SK-N-SH (cell line): ENCODE data around the gene SCARF1. TPM values are rescaled to one million over a fixed set of nuclear protein-coding genes. Genes with fewer than 3 reads are reported as not detected.

Experiments
- CTCF ChIA-PET: fragments of 300-600, 350-600 bp; formaldehyde crosslinking; extraction: SDS; loops from one replicate; lab custom pipeline; 2021; lab: Yijun Ruan, JAX
- POLR2A ChIA-PET: fragments of 350-600 bp; sonication (Branson Sonifier 250); formaldehyde crosslinking; extraction: SDS; loops from one replicate; lab custom pipeline; 2020; ENCODE audit warnings: antibody characterized with exemption, inconsistent platforms; lab: Yijun Ruan, JAX
- DNase-seq: peaks from one replicate; pipeline ENCODE4 v3.0.0; 2012
- H2AFZ ChIP-seq: fragments of 200-600 bp; sonication (generic); 2 replicates; pipeline ENCODE4 v1.8.1; 2016; ENCODE audit warnings: antibody characterized with exemption, mild to moderate bottlenecking, low read depth
- H3F3A ChIP-seq: fragments of 200-600 bp; sonication (generic); replicated peaks from 2 replicates; pipeline ENCODE3; 2016; ENCODE audit warnings: antibody characterized with exemption, mild to moderate bottlenecking; ENCODE audit not compliant: insufficient read depth
- H3K27ac ChIP-seq, 2 experiments: fragments of 200-500 bp in 1 of 2; fragments of 200-600 bp in 1 of 2; sonication (Bioruptor generic) in 1 of 2; sonication (generic), shearing (Covaris generic) in 1 of 2; 2 replicates each; pipeline versions ENCODE4 v1.5.1 to v1.6.1; 2014 to 2016; ENCODE audit warnings: low read depth in 2 of 2, inconsistent platforms in 1 of 2, low read length in 1 of 2, mild to moderate bottlenecking in 1 of 2, mixed read lengths in 1 of 2
- H3K27me3 ChIP-seq: fragments of 200-600 bp; sonication (generic), shearing (Covaris generic); 2 replicates; pipeline ENCODE4 v1.6.1; 2016; ENCODE audit warnings: mixed run types; ENCODE audit not compliant: insufficient read depth
- H3K36me3 ChIP-seq, 2 experiments: fragments of 200-500 bp in 1 of 2; fragments of 200-600 bp in 1 of 2; sonication (Bioruptor generic) in 1 of 2; sonication (generic) in 1 of 2; replicated peaks in 1 of 2; 2 replicates each; pipeline versions ENCODE3 to v1.5.1; 2014 to 2016; ENCODE audit warnings: low read length in 1 of 2, mild to moderate bottlenecking in 1 of 2; ENCODE audit not compliant: insufficient read depth in 2 of 2, control insufficient read depth in 1 of 2
- H3K4me1 ChIP-seq, 2 experiments: fragments of 200-500 bp in 1 of 2; fragments of 200-600 bp in 1 of 2; sonication (Bioruptor generic) in 1 of 2; sonication (generic), shearing (Covaris generic) in 1 of 2; 2 replicates each; pipeline versions ENCODE4 v1.5.1 to v1.6.1; 2014 to 2016; ENCODE audit warnings: low read depth in 1 of 2, low read length in 1 of 2, mixed run types in 1 of 2; ENCODE audit not compliant: insufficient read depth in 2 of 2, control insufficient read depth in 1 of 2
- H3K4me2 ChIP-seq: fragments of 200-600 bp; sonication (generic), shearing (Covaris generic); 2 replicates; pipeline ENCODE4 v1.6.1; 2017; ENCODE audit warnings: mixed run types
- H3K4me3 ChIP-seq, 2 experiments: fragments of 200-500 bp in 1 of 2; fragments of 200-600 bp in 1 of 2; sonication (Bioruptor generic) in 1 of 2; sonication (generic), shearing (Covaris generic) in 1 of 2; 2 replicates each; pipeline versions ENCODE4 v1.5.1 to v1.8.1; 2014 to 2016; ENCODE audit warnings: low read depth in 2 of 2, inconsistent platforms in 1 of 2, low read length in 1 of 2, mild to moderate bottlenecking in 1 of 2, mixed read lengths in 1 of 2, moderate library complexity in 1 of 2
- H3K79me2 ChIP-seq: fragments of 200-600 bp; sonication (generic); 2 replicates; pipeline ENCODE4 v1.8.1; 2017; ENCODE audit warnings: mild to moderate bottlenecking; ENCODE audit not compliant: insufficient read depth
- H3K9ac ChIP-seq: fragments of 200-600 bp; sonication (generic); 2 replicates; pipeline ENCODE4 v1.6.1; 2017; ENCODE audit warnings: mixed run types
- H3K9me2 ChIP-seq: fragments of 200-600 bp; sonication (generic); 2 replicates; pipeline ENCODE4 v1.6.1; 2017; ENCODE audit warnings: mixed run types
- H3K9me3 ChIP-seq: fragments of 200-600 bp; sonication (generic); 2 replicates; pipeline ENCODE4 v1.6.1; 2017; ENCODE audit warnings: mixed run types, mild to moderate bottlenecking, moderate library complexity
- H4K20me1 ChIP-seq: fragments of 200-600 bp; sonication (generic); 2 replicates; pipeline ENCODE4 v1.6.1; 2017; ENCODE audit warnings: mild to moderate bottlenecking, mixed run types; ENCODE audit not compliant: insufficient read depth
- CHD2 ChIP-seq: fragments of 150-350 bp; IDR thresholded peaks from 2 replicates; pipeline ENCODE4 v1.6.1; 2018; ENCODE audit warnings: low read length; ENCODE audit not compliant: partially characterized antibody
- ELF1 ChIP-seq: IDR thresholded peaks from 2 replicates; pipeline ENCODE4 v1.4.0; 2012
- EP300 ChIP-seq, 2 experiments: IDR thresholded peaks; 2 replicates each; pipeline versions ENCODE4 v1.4.0 to v1.6.1; 2012; ENCODE audit warnings: borderline replicate concordance in 1 of 2, low read depth in 1 of 2, low read length in 1 of 2
- FOSL2 ChIP-seq: IDR thresholded peaks from 2 replicates; pipeline ENCODE4 v1.4.0; 2012; ENCODE audit warnings: low read depth, mild to moderate bottlenecking, moderate library complexity, borderline replicate concordance
- FOXJ3 ChIP-seq: sonication (generic); formaldehyde crosslinking; IDR thresholded peaks from 2 replicates; pipeline ENCODE4 v1.5.1; 2020; ENCODE audit warnings: mild to moderate bottlenecking, missing genetic modification reagents
- GABPA ChIP-seq: IDR thresholded peaks from 2 replicates; pipeline ENCODE4 v1.4.0; 2012; ENCODE audit warnings: low read depth, mild to moderate bottlenecking
- GATA2 ChIP-seq: sonication (generic); formaldehyde crosslinking; IDR thresholded peaks from 2 replicates; pipeline ENCODE4 v1.5.0; 2020; ENCODE audit warnings: mild to moderate bottlenecking, missing genetic modification reagents
- IRF3 ChIP-seq: fragments of 150-350 bp; IDR thresholded peaks from 2 replicates; pipeline ENCODE4 v1.6.1; 2016; ENCODE audit warnings: mild to moderate bottlenecking, low read depth, low read length
- JUND ChIP-seq: IDR thresholded peaks from 2 replicates; pipeline ENCODE4 v1.4.0; 2012
- MXI1 ChIP-seq: IDR thresholded peaks from 2 replicates; pipeline ENCODE4 v1.6.1; 2012; ENCODE audit warnings: mild to moderate bottlenecking, low read depth, low read length, improper control_type of control experiment
- NRF1 ChIP-seq: IDR thresholded peaks from 2 replicates; pipeline ENCODE4 v1.6.1; 2012; ENCODE audit warnings: low read depth, mild to moderate bottlenecking, low read length
- PBX3 ChIP-seq: IDR thresholded peaks from 2 replicates; pipeline ENCODE4; 2012
- POLR2AphosphoS5 ChIP-seq: IDR thresholded peaks from 2 replicates; pipeline ENCODE4 v1.6.1; 2012; ENCODE audit warnings: low read depth, low read length
- RAD21 ChIP-seq: IDR thresholded peaks from 2 replicates; pipeline ENCODE4 v1.6.1; 2012; ENCODE audit warnings: mild to moderate bottlenecking, low read length
- RCOR1 ChIP-seq: fragments of 150-350 bp; IDR thresholded peaks from 2 replicates; pipeline ENCODE4 v1.6.1; 2017; ENCODE audit warnings: antibody characterized with exemption, low read length
- RFX5 ChIP-seq: IDR thresholded peaks from 2 replicates; pipeline ENCODE4 v1.6.1; 2012; ENCODE audit warnings: mild to moderate bottlenecking, improper control_type of control experiment, low read length
- RXRA ChIP-seq: IDR thresholded peaks from 2 replicates; pipeline ENCODE4 v1.4.0; 2012; ENCODE audit warnings: low read depth, mild to moderate bottlenecking, borderline replicate concordance
- SMC3 ChIP-seq: IDR thresholded peaks from 2 replicates; pipeline ENCODE4 v1.6.1; 2012; ENCODE audit warnings: low read depth, low read length, improper control_type of control experiment
- TAF1 ChIP-seq: IDR thresholded peaks from 2 replicates; pipeline ENCODE4 v1.6.1; 2012; ENCODE audit warnings: low read depth, mild to moderate bottlenecking, low read length, moderate library complexity, borderline replicate concordance
- TCF12 ChIP-seq: IDR thresholded peaks from 2 replicates; pipeline ENCODE4 v1.4.0; 2012
- TEAD4 ChIP-seq: IDR thresholded peaks from 2 replicates; pipeline ENCODE4 v1.4.0; 2012; ENCODE audit warnings: mild to moderate bottlenecking, borderline replicate concordance; ENCODE audit not compliant: insufficient read depth
- YY1 ChIP-seq: IDR thresholded peaks from 2 replicates; pipeline ENCODE4 v1.4.0; 2012; ENCODE audit warnings: low read depth, mild to moderate bottlenecking
- ZBTB33 ChIP-seq: IDR thresholded peaks from 2 replicates; pipeline ENCODE4 v1.4.0; 2012; ENCODE audit warnings: low read depth, borderline replicate concordance
- WGBS: methylation state at CpG from one replicate; pipeline ENCODE4 v1.1.6; 2017; ENCODE audit warnings: low lambda C conversion rate; 5-methylcytosine and 5-hydroxymethylcytosine counted together
- polyA plus RNA-seq, 3 experiments: library from polyadenylated mRNA; depleted of rRNA; stranded (reverse); fragments of >200 nt; gene quantifications; 2 replicates each; pipeline ENCODE4 v1.2.3, GENCODE V29; 2012

The SCARF1 gene
- polyA plus RNA-seq, 1 of the 3 experiments (the other 2 are of a cell fraction) = 0.39 TPM

- Histone ChIP-seq H3K4me2 (no peak overlapping the region), H3K4me1 (no peaks in the 10 kb centered on the region; a peak in 1 of 4 replicates), H4K20me1 (no peaks in the 10 kb centered on the region), H3K4me3 (no peak overlapping the region), H3K27me3 (no peaks in the 10 kb centered on the region), H3K79me2 (no peaks in the 10 kb centered on the region), H2AFZ (no peak overlapping the region), H3K36me3 (no peaks in the 10 kb centered on the region), H3K9me2 (no peaks in the 10 kb centered on the region), H3K9ac (no peak overlapping the region), H3K27ac (no peak overlapping the region), H3F3A (no peaks in the 10 kb centered on the region), H3K9me3 (no peaks in the 10 kb centered on the region)
- CTCF ChIA-PET = interaction anchor here (1.1 to 2.5 kb wide), 2 partner anchors 31 to 43 kb away, joined by 3 to 9 read pairs; partner anchors contain the start of gene RILP
- no peak for TF ChIP-seq MXI1
- TF ChIP-seq GABPA = no peak
- no peak for TF ChIP-seq RAD21
- no peak for TF ChIP-seq TEAD4
- no peak for TF ChIP-seq GATA2 (CRISPR knock-in tag)
- TF ChIP-seq POLR2AphosphoS5 = no peak
- no peak for TF ChIP-seq FOSL2
- TF ChIP-seq FOXJ3 = no peak
- TF ChIP-seq CHD2 = no peak
- no peak for TF ChIP-seq ELF1
- TF ChIP-seq RFX5 = no peak
- no peak for TF ChIP-seq JUND
- no peak for TF ChIP-seq RCOR1
- 87% methylated on average over 20 of the region's 20 CpGs for WGBS
- POLR2A ChIA-PET = no interaction called here
- no peak for DNase-seq
These were observed 27.8 kb downstream of the SCARF1 start for GRCh38 chr17:1617620-1618174.

- H3K27ac ChIP-seq = no peak overlapping the region
- CTCF ChIA-PET = interaction anchor here (0.7 to 1.3 kb wide), 2 partner anchors 9 to 42 kb away, joined by 5 to 6 read pairs; no protein-coding TSS in a partner anchor
- H3K4me2 ChIP-seq = no peak overlapping the region
- no peak overlapping the region for H3K9ac ChIP-seq
- TF ChIP-seq RCOR1 (no peak), TCF12 (no peak), FOXJ3 (no peak), IRF3 (no peak), SMC3 (no peak), NRF1 (no peak), CHD2 (no peak), GABPA (no peak), FOSL2 (no peak), PBX3 (no peak), ZBTB33 (no peak), RXRA (no peak), EP300 (IDR thresholded peaks at IDR 0.05; ENCODE audit: borderline replicate concordance in 1 of 2, low read depth in 1 of 2, low read length in 1 of 2) (no peak), YY1 (no peak), TAF1 (no peak), MXI1 (no peak), ELF1 (no peak), GATA2 (CRISPR knock-in tag) (no peak)
- TF ChIP-seq, all 33 proteins: peak for 0
- Histone ChIP-seq H3K4me1 (no peaks in the 10 kb centered on the region; a peak in 1 of 4 replicates), H3F3A (no peaks in the 10 kb centered on the region), H3K27me3 (no peaks in the 10 kb centered on the region), H3K79me2 (no peaks in the 10 kb centered on the region), H3K36me3 (no peaks in the 10 kb centered on the region), H2AFZ (no peak overlapping the region), H3K9me3 (no peaks in the 10 kb centered on the region), H4K20me1 (no peaks in the 10 kb centered on the region), H3K9me2 (no peaks in the 10 kb centered on the region), H3K4me3 (no peak overlapping the region)
- 77% methylated on average over 8 of the region's 13 CpGs for WGBS
- POLR2A ChIA-PET = no interaction called here
- no peak for DNase-seq
These were observed 29.4 kb downstream of the SCARF1 start for GRCh38 chr17:1616101-1616500.
